Bronchial epithelial cell (primary cell): ENCODE data around the gene CEP131. TPM values are rescaled to one million over a fixed set of nuclear protein-coding genes. Genes with fewer than 3 reads are reported as not detected.

Source experiments
- DNase-seq: peaks from one replicate; pipeline ENCODE4 v3.0.0-alpha.2; 2010; ENCODE audit warnings: low read depth
- FAIRE-seq: peaks from 2 replicates; lab custom pipeline; 2011; peaks lifted over from hg19 to GRCh38; lab: Jason Lieb, UNC
- H3K27me3 ChIP-seq: 2 replicates; pipeline ENCODE4 v1.5.1; 2011; ENCODE audit warnings: low read length; ENCODE audit not compliant: control insufficient read depth, insufficient read depth
- H3K36me3 ChIP-seq: 2 replicates; pipeline ENCODE4 v1.5.1; 2011; ENCODE audit warnings: low read length; ENCODE audit not compliant: control insufficient read depth, insufficient read depth
- H3K4me3 ChIP-seq: 2 replicates; pipeline ENCODE4 v1.5.1; 2011; ENCODE audit warnings: mild to moderate bottlenecking, low read depth, low read length, control low read depth
- total RNA-seq: library from RNA; depleted of rRNA; stranded (reverse); fragments of >200 nt; gene quantifications from 2 replicates; pipeline ENCODE4 v1.2.1, GENCODE V29; 2014
- TF ChIP-seq, protein P1 (sequence below): IDR thresholded peaks from 2 replicates; pipeline ENCODE4 v1.5.1; 2011; ENCODE audit warnings: mild to moderate bottlenecking, moderate library complexity, low read length, control low read depth, inconsistent platforms; ENCODE audit not compliant: insufficient read depth, severe bottlenecking

CEP131 gene
- total RNA-seq, 1 donor from 2014 or later: 9.2 TPM

DNA sequence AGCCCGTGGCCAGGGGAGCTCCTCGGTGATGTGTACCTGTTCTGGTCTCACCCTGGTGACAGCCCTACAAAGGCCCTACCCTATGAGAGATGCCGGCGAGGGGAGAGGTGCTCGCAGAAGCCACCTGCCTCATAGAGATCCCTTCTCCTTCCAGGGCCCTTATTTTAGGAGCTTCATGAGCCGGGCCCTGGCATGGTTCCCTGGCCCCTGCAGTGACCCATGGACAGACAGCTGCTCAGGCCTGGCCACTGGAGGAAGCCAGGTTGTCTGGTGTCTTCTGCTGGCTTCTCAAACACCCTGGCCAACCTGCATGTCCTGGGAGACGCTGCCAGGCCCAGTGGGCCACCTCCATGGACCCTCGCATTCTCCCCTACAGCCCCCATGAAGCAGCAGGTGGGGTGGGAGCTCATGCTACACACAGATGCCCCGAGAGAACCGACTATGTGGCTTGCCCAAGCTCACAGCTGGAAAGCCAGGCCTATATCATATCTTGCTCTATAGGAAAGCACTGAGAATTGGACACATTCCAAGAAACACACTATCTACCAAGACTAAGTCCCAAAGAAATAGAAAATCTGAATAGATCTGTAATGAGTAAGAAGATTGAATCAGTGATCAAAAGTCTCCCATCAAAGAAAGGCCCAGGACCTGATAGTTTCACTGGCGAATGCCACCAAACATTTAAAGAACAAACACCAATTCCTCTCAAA, 49.6 kb downstream of the CEP131 start:
- Histone ChIP-seq H3K27me3 (no peaks in the 10 kb centered on the region), H3K36me3 (no peaks in the 10 kb centered on the region), H3K4me3 (no peak overlapping the region)
- DNase-seq: no peak
- peak; percentile 28 for FAIRE-seq
- TF ChIP-seq, protein P1, sequence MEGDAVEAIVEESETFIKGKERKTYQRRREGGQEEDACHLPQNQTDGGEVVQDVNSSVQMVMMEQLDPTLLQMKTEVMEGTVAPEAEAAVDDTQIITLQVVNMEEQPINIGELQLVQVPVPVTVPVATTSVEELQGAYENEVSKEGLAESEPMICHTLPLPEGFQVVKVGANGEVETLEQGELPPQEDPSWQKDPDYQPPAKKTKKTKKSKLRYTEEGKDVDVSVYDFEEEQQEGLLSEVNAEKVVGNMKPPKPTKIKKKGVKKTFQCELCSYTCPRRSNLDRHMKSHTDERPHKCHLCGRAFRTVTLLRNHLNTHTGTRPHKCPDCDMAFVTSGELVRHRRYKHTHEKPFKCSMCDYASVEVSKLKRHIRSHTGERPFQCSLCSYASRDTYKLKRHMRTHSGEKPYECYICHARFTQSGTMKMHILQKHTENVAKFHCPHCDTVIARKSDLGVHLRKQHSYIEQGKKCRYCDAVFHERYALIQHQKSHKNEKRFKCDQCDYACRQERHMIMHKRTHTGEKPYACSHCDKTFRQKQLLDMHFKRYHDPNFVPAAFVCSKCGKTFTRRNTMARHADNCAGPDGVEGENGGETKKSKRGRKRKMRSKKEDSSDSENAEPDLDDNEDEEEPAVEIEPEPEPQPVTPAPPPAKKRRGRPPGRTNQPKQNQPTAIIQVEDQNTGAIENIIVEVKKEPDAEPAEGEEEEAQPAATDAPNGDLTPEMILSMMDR: no peak

DNA sequence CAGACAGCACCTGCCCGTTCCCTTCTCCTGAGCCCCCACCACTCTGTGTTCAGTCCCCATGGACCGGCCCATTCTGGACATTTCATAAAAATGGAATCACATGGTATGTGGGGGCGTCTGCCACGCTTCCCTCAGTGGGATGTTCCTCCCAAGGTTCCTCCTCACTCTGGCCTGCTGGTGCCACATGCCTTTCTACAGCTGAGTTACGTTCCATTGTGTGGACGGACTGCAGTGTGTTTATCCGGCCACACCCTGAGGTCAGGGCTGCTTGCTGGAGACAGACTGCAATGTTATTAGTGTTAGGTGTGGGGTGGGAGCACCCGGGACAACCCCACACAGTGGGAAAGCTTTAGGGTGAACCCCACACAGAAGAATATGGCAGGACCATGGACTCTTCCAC, 50.8 kb downstream of the CEP131 start:
- no peaks in the 10 kb centered on the region for H3K36me3 ChIP-seq
- DNase-seq (no peak), FAIRE-seq (no peak)
- H3K4me3 ChIP-seq: no peak overlapping the region
- TF ChIP-seq, protein P1: no peak
- peaks cover 4% of the 10 kb centered on the region for H3K27me3 ChIP-seq

DNA sequence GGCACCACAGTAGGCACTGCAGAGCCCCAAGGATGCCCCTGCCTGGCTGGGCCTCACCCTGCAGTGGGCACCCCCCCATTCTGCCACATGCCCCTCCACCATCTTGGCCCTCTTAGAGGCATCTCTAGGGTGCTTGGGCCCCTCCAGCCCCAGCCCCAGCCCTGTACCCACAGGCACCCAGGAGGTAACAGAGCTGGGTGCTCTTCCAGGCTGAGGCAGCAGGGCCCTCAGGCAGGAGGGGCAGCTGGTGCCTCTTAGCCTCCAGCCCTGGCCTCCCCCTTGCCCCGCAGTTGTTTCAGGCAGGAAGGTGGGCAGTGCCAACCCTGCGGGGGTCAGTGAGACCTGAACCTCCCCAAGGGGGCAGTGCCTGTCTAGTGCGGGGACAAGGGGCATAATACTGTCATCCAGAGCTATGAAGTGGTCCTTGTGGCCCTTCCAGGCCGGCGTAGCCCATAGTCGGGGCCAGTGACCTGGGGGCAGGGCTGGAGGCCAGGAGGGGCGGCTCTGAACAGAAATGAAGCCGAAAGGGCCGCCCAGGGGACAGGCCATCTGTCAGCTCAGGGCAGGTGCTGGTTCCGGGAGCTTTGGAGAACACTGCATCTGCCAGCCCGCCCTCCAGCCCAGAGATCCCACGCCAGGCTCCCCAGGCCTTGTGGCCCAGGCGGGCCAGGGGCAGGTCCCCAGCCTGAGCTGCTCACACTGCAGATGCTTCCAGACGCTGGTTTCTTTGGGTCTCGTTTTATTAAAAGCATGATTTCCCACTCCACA, 51.9 kb downstream of the CEP131 start:
- DNase-seq (no peak), FAIRE-seq (no peak)
- H3K27me3 ChIP-seq: peaks cover 10% of the 10 kb centered on the region
- no peaks in the 10 kb centered on the region for H3K36me3 ChIP-seq
- TF ChIP-seq, protein P1: no peak
- no peak overlapping the region for H3K4me3 ChIP-seq

DNA sequence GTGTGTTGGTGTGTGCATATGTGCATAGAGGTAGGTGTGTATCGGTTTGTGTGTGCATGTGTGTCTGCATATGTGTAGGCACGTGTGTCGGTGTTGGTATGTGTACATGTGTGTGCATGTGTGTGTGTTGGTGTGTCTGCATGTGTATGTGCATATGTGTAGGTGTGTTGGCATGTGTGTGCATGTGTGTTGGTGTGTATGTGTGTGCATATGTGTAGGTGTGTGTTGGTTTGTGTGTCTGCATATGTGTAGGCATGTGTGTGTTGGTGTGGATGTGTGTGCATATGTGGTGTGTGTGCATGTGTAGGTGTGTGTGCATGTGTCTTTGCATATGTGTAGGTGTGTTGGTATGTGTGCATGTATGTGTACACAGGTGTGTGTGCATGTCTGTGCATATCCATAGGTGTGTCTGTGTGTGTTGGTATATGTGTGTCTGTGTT, 52.9 kb downstream of the CEP131 start:
- Histone ChIP-seq H3K36me3 (no peaks in the 10 kb centered on the region), H3K4me3 (no peak overlapping the region), H3K27me3 (peaks cover 19% of the 10 kb centered on the region)
- DNase-seq (no peak), FAIRE-seq (peak; percentile 99)
- TF ChIP-seq, protein P1: no peak

DNA sequence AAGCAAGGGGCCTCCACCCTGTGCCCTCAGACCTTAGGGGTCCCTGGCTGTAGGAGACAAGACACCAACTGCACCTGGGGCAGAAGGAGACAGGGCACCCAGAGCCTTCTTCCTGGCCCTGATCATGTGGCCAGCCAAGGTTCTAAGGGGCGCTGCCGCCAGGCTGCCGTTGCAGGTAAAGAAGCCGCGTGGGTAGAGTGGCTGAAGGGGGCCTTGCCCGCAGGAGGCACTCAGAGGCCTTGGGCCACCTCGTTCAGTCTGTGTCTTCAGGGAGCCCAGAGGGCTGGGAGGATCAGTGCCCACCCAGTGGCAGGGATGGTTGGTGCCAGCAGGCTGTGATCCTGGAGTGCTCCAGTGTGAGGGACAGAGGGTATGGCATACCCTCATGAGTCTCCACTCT, 55.1 kb downstream of the CEP131 start:
- H3K27me3 ChIP-seq: peaks cover 27% of the 10 kb centered on the region

More for the DNA sequence above, 55.1 kb downstream of the CEP131 start:
- no peak for FAIRE-seq
- H3K4me3 ChIP-seq: no peak overlapping the region
- DNase-seq: no peak
- TF ChIP-seq, protein P1: no peak
- no peaks in the 10 kb centered on the region for H3K36me3 ChIP-seq
